Peyer's patch (tissue), 4 donors: ENCODE measurements around the gene ZWILCH.

Source experiments
- CTCF ChIP-seq, 6 experiments: fragments of 450-650 bp in 4 of 6; fragments of 200-600 bp in 2 of 6; sonication (generic) in 1 of 6; IDR thresholded peaks; one replicate each; pipeline ENCODE4 v1.5.1; 2017 to 2019; ENCODE audit warnings: antibody characterized with exemption in 6 of 6, mild to moderate bottlenecking in 3 of 6, moderate library complexity in 1 of 6
- POLR2A ChIP-seq, 2 donors: fragments of 450-650 bp; IDR thresholded peaks; one replicate each; pipeline ENCODE4 v1.5.1; 2017; ENCODE audit warnings: antibody characterized with exemption in 2 of 2, mild to moderate bottlenecking in 2 of 2, moderate library complexity in 2 of 2

GRCh38 chr15:66491846-66492245 is 13.3 kb upstream of the ZWILCH start:
- TF ChIP-seq CTCF (IDR thresholded peaks at IDR 0.05), result no peak
- TF ChIP-seq POLR2A (IDR thresholded peaks at IDR 0.05), result no peak
